Effector CD4-positive, alpha-beta T cell (primary cell): ENCODE data around the gene PRPF6.
A peak's percentile ranks its signal among the peaks of the same experiment; 100 is the strongest.
"Not testable (repeated sequence)": the region's sequence is repeated elsewhere in the genome, so short reads cannot be mapped to it uniquely, and the experiment has no call there.

Experiments
- DNase-seq: peaks from one replicate; pipeline ENCODE4 v3.0.0-alpha.2; 2020

PRPF6 gene

DNA sequence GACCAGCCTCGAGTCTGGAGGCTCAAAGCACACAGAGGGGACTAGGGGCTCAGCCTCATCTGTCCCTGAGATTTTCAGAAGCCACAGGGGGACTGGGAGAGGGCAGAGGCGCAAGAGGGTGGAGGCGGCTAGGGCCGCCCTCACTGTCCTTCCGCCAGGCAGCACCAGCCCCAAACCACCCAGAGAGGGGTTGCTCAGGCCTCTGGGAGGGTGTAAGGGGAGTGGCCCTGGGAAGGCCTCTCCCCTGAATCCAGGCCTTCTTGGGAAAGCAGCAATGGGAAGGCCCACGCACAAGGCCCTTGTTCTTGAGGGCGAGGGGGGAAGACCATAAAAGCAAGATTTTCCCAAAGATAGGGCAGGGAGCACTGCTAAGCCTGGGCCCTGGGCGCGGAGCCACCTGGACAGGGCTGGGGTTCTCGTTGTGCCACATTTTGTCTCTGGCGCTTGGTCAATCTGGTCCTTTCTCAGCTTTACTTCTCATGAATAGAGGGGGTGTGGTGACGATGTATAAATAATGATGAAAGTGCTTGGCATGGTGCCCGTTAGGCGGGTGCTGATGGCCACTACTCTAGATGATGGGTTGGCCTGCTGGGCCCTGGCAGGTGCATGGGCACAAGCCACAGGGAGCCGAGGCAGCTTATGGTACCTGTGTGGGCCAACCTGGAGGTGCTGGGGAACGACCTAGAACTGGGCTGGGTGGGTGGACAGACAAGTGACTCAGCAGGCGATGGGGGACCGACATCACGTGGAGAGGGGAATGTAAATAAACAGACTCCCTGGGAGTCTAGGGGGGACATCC lies 6.3 kb upstream of the PRPF6 start:
- DNase-seq, result no peak

GRCh38 chr20:63976511-63976910 lies 4.4 kb upstream of the PRPF6 start:
- DNase-seq, result not testable (repeated sequence)

- DNase-seq, result no peak
These were observed 3.8 kb upstream of the PRPF6 start for GRCh38 chr20:63976980-63977738.

DNA sequence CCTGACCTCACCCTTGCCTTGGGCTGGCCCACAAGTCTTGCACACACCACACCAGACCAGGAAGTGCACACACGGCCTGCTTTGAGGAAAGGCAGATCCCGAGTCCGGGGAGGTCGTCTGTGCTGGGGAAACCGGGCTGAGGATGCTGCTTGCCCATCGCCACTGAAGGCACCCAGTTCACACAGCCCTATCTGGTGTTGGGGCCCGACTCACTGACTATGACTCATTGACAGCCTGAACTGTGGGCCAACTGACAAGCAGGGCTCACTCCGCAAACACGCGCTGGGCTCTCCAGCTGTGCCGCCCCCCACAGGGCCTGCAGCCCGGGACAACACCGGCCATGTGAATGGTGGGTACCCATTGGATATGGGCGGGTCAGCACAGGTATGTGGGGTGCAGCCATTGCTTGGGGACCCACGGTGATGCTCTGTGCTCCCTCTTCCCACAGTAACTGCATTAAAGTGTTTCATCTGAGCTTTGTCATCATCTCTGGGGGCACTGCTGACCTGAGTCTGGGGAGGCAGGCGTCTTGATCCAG lies 3.1 kb upstream of the PRPF6 start:
- DNase-seq, result peak; percentile 38

- no peak for DNase-seq
These were observed 2.4 kb upstream of the PRPF6 start for GRCh38 chr20:63978319-63979228.

- DNase-seq, result no peak
These were observed 1.7 kb upstream of the PRPF6 start for GRCh38 chr20:63979229-63979556.

DNA sequence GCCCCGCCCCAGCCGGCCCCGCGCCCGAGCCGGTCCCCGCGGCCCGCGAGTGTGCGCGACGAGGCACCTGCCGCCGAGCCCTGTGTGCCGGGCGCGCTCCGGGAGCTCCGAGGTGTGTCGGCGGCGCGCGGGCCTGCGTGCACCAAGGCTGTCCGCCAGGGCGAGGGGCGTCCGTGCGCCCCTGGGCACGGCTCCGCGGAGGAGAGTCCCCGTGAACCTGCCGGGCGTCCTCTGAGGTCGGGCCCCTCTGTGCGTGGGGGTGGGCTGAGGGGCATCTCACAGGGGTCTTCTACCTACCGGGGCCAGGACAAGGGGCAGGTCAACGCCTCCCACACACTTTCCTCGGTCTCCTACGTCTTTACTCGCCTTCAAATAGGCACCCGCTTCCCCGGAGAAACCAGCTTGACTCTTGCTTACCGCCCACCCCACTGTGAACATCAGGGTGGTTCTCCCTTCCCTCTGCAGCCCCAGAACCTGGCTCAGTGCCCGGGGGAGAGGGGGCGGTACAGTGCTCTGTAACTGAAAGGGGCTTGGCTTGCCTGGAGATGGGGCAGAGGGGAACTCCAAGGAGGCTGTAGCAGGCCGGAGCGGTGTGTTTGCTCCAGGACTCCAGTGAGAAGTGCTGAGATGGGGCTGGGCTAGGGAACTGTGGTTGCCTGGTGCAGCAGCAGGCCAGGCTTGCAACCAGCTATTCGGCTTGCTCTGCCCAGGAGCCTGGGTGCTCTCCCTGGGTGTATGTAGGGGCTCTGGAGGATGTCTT lies 1.2 kb upstream of the PRPF6 start, which contains the start of gene SAMD10:
Gene SAMD10, minus strand, starts transcription at position 86 of the 760 bp plus-strand sequence. CDS start 175 bp downstream, outside the sequence.
- peak; percentile 57 for DNase-seq

- no peak for DNase-seq
These were observed 571 bp upstream of the PRPF6 start for GRCh38 chr20:63980317-63980805.

- no peak for DNase-seq
These were observed 2.0 kb downstream of the PRPF6 start for GRCh38 chr20:63982937-63983336.

GRCh38 chr20:64000906-64001305 lies 20.0 kb downstream of the PRPF6 start:
- no peak for DNase-seq

- no peak for DNase-seq
These were observed 20.7 kb downstream of the PRPF6 start for GRCh38 chr20:64001607-64002011.

DNA sequence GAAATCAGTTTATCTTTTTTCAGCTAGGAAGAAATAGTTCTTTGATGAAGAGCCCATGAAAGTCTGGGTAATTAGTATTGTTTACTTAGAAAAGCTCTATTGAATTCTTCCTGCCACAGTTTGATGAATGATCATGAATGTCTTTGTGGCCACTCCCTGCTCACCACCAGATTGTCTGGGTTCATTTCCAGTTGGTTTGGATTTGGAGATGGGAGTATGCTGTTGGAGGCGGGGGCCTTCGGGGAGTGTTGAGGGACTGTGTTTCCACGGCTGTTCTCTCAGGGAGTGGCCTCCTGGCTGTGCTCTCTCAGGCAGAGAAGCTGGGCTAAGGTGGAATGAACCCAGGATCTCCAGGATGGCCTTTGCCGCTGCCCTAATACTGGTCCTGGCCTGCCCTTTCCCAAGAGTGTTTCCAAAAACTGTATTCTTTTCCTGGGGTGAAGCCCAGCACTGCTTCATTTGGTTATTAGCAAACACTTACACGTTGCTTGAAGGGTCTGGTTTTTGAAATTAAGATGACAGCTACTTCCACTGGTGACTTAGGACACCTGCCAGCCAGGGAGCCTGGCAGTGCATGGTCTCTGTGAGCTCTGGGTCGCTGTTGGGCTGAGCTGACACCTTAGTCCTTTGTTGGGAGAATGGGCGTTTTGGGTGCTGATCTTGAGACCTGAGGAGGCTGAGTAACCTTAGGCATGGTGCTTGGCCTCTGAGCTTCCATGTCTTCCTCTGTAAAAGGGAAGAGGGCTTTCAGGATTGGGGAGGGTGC lies 23.2 kb downstream of the PRPF6 start:
- DNase-seq, result no peak

- no peak for DNase-seq
These were observed 24.5 kb downstream of the PRPF6 start for GRCh38 chr20:64005394-64005793.

DNA sequence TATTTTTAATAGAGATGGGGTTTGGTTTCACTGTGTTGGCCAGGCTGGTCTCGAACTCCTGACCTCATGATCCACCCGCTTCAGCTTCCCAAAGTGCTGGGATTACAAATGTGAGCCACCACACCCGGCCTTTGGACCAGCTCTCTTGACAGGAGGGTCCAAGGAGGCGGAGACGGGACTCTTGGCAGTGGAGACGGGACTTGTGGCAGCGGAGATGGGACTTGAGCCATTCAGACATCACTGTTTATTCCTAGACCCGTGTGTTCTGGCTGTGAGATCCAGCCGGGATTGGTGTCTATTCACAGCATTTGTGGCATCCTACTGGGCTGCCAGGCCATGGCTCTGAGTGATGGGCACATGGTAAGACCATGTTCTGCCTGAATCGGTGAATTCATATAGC lies 25.6 kb downstream of the PRPF6 start:
- DNase-seq, result no peak

DNA sequence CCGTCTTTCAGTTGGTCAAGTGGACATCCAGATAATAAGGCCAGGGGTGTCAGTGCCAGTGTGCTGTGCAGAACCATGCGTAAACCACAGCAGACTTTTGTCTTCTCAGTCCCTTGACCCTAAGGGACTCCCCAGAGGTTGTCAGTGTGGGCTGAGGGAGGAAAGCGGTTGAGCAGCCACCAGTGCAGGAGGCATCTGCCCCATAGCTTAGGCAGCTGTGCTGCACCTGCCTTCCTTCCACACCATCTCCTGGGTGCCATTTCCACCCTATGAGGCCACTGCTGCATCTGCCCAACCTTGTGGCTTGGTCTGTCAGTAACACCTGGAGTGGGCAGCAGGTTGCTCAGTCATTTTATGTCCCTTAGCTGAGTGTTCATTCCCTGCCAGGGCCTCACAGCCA lies 26.0 kb downstream of the PRPF6 start:
- no peak for DNase-seq

GRCh38 chr20:64009811-64010387 lies 29.0 kb downstream of the PRPF6 start:
- DNase-seq, result no peak

DNA sequence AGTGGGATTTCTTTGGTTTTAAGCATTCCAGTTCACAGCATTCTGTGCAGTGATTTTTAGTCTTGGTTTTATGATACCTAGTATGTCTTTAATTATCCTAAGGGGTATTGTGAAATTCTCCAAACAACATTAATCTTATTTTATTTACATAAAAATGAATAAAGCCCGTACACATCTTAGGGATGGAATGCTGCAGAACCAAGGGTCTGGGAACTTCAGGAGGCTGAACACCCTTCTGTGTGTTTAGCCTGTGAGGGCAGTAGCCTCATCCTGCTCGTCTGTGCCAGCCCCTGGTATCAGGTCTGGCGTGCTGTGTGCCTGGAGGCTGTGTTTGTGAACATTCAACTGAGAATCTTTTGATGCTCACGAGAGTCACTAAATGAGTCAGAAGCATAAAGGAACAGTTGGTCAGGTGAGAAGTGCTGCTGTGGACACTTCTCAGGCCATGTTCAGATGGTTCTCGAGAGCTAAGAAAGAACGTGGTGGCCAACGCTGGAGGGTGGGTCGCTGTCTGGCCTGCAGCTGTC lies 29.8 kb downstream of the PRPF6 start:
- DNase-seq, result no peak

GRCh38 chr20:64011366-64011779 lies 30.4 kb downstream of the PRPF6 start:
- DNase-seq, result no peak

- DNase-seq, result not testable (repeated sequence)
These were observed 31.6 kb downstream of the PRPF6 start for GRCh38 chr20:64012385-64013154.

DNA sequence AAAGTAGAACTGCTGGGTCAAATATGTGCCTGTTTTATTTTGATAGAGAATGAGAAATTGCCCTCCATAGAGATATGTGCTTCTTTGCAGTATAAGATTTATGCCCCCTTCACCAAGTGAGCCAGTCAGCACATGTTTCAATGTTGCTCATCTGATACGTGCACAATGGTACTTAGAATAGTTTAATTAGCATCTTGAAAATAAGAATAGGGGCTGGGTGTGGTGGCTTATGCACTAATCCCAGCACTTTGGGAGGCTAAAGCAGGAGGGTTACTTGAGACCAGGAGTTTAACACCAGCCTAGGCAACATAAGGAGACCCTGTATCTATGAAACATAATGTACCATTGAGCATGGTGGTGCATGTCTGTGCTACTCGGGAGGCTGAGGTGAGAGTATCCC lies 34.7 kb downstream of the PRPF6 start:
- no peak for DNase-seq
